ENCODE results near the gene SMAP1. TPM values are rescaled to one million over a fixed set of nuclear protein-coding genes. Genes with fewer than 3 reads are reported as not detected.

SMAP1 gene
- total RNA-seq, 2 experiments from 2014 or later, result 24.8 to 31.5 TPM

- no peak for DNase-seq
- no peaks in the 10 kb centered on the region for H3K27me3 Mint-ChIP-seq
These were observed 175.7 kb downstream of the SMAP1 start for GRCh38 chr6:70843328-70843918.

GRCh38 chr6:70844301-70844700, 176.6 kb downstream of the SMAP1 start:
- Mint-ChIP-seq H3K9me3 (ENCODE audit: low read depth) (no peaks in the 10 kb centered on the region), H3K27ac (no peak overlapping the region), H3K4me1 (peaks cover 7% of the 10 kb centered on the region), H3K36me3 (ENCODE audit: low read depth) (no peaks in the 10 kb centered on the region), H3K27me3 (no peaks in the 10 kb centered on the region), H3K4me3 (no peak overlapping the region)
- POLR2A ChIA-PET, result no interaction called here
- intact Hi-C loops (cut with DNase I, micrococcal nuclease), result no loop called here
- no peak for ATAC-seq
- CTCF ChIA-PET, result interaction anchor here (1.1 to 1.4 kb wide), 3 partner anchors 120 to 297 kb away, joined by 3 read pairs; no protein-coding TSS in a partner anchor
- no peak for DNase-seq

More at GRCh38 chr6:70843328-70843918, 175.7 kb downstream of the SMAP1 start:
- no peaks in the 10 kb centered on the region for H3K9me3 Mint-ChIP-seq (ENCODE audit: low read depth)
- peaks cover 10% of the 10 kb centered on the region for H3K4me1 Mint-ChIP-seq
- no peak for ATAC-seq
- ChIA-PET CTCF (interaction anchor here (1.1 to 3.8 kb wide), 4 partner anchors 41 to 297 kb away, joined by 3 to 13 read pairs (median 3); no protein-coding TSS in a partner anchor), POLR2A (no interaction called here)
- no peak overlapping the region for H3K27ac Mint-ChIP-seq
- H3K36me3 Mint-ChIP-seq (ENCODE audit: low read depth), result no peaks in the 10 kb centered on the region
- H3K4me3 Mint-ChIP-seq, result no peak overlapping the region
- intact Hi-C loops (cut with DNase I, micrococcal nuclease), result no loop called here

GRCh38 chr6:70846207-70846835, 178.6 kb downstream of the SMAP1 start:
- POLR2A ChIA-PET, result no interaction called here
- Mint-ChIP-seq H3K27me3 (no peaks in the 10 kb centered on the region), H3K36me3 (ENCODE audit: low read depth) (no peaks in the 10 kb centered on the region), H3K4me1 (peaks cover 4% of the 10 kb centered on the region), H3K27ac (no peak overlapping the region), H3K9me3 (ENCODE audit: low read depth) (no peaks in the 10 kb centered on the region), H3K4me3 (no peak overlapping the region)
- DNase-seq, result no peak
- intact Hi-C loops (cut with DNase I, micrococcal nuclease), result no loop called here
- no peak for ATAC-seq
- CTCF ChIA-PET, result no interaction called here

GRCh38 chr6:70847106-70848084, 179.7 kb downstream of the SMAP1 start:
- intact Hi-C loops (cut with DNase I, micrococcal nuclease), result no loop called here
- POLR2A ChIA-PET, result no interaction called here
- Mint-ChIP-seq H3K9me3 (ENCODE audit: low read depth) (no peaks in the 10 kb centered on the region), H3K27ac (no peak overlapping the region), H3K36me3 (ENCODE audit: low read depth) (no peaks in the 10 kb centered on the region), H3K27me3 (no peaks in the 10 kb centered on the region), H3K4me3 (no peak overlapping the region), H3K4me1 (peaks cover 4% of the 10 kb centered on the region)
- ATAC-seq (no peak), DNase-seq (no peak)
- CTCF ChIA-PET, result no interaction called here

- Mint-ChIP-seq H3K27ac (no peak overlapping the region), H3K9me3 (ENCODE audit: low read depth) (no peaks in the 10 kb centered on the region), H3K27me3 (no peaks in the 10 kb centered on the region), H3K4me3 (no peak overlapping the region), H3K36me3 (ENCODE audit: low read depth) (peaks cover 1% of the 10 kb centered on the region), H3K4me1 (peaks cover 4% of the 10 kb centered on the region)
- no peak for DNase-seq
- no peak for ATAC-seq
- intact Hi-C loops (cut with DNase I, micrococcal nuclease), result no loop called here
- ChIA-PET POLR2A (no interaction called here), CTCF (no interaction called here)
These were observed 181.8 kb downstream of the SMAP1 start for GRCh38 chr6:70849348-70850069.

- ATAC-seq (no peak), DNase-seq (no peak)
- Mint-ChIP-seq H3K4me1 (peaks cover under 1% of the 10 kb centered on the region), H3K27ac (no peak overlapping the region), H3K27me3 (no peaks in the 10 kb centered on the region), H3K4me3 (no peak overlapping the region), H3K36me3 (ENCODE audit: low read depth) (peaks cover 3% of the 10 kb centered on the region), H3K9me3 (ENCODE audit: low read depth) (no peaks in the 10 kb centered on the region)
- ChIA-PET POLR2A (no interaction called here), CTCF (no interaction called here)
- intact Hi-C loops (cut with DNase I, micrococcal nuclease), result no loop called here
These were observed 185.1 kb downstream of the SMAP1 start for GRCh38 chr6:70852667-70853246.

- intact Hi-C loops (cut with DNase I, micrococcal nuclease), result no loop called here
- H3K27ac Mint-ChIP-seq, result no peak overlapping the region
- ChIA-PET CTCF (interaction anchor here (0.7 to 1.2 kb wide), 4 partner anchors 27 to 171 kb away, joined by 3 to 5 read pairs (median 4); no protein-coding TSS in a partner anchor), POLR2A (no interaction called here)
- H3K27me3 Mint-ChIP-seq, result no peaks in the 10 kb centered on the region
- no peak overlapping the region for H3K4me3 Mint-ChIP-seq
- ATAC-seq, result no peak
- no peaks in the 10 kb centered on the region for H3K4me1 Mint-ChIP-seq
- no peak for DNase-seq
- H3K9me3 Mint-ChIP-seq (ENCODE audit: low read depth), result no peaks in the 10 kb centered on the region
- H3K36me3 Mint-ChIP-seq (ENCODE audit: low read depth), result peaks cover 6% of the 10 kb centered on the region
These were observed 189.8 kb downstream of the SMAP1 start for GRCh38 chr6:70857387-70858077.

GRCh38 chr6:70860045-70860444, 192.4 kb downstream of the SMAP1 start:
- ChIA-PET POLR2A (no interaction called here), CTCF (interaction anchor here (0.7 to 1.5 kb wide), 2 partner anchors 24 to 198 kb away, joined by 3 to 5 read pairs; no protein-coding TSS in a partner anchor)
- ATAC-seq, result no peak
- no peaks in the 10 kb centered on the region for H3K4me1 Mint-ChIP-seq
- peaks cover 5% of the 10 kb centered on the region for H3K36me3 Mint-ChIP-seq (ENCODE audit: low read depth)
- H3K27ac Mint-ChIP-seq, result no peak overlapping the region
- DNase-seq, result no peak
- no peaks in the 10 kb centered on the region for H3K9me3 Mint-ChIP-seq (ENCODE audit: low read depth)
- no peak overlapping the region for H3K4me3 Mint-ChIP-seq
- intact Hi-C loops (cut with DNase I, micrococcal nuclease), result no loop called here
- H3K27me3 Mint-ChIP-seq, result no peaks in the 10 kb centered on the region

GRCh38 chr6:70860920-70861319, 193.2 kb downstream of the SMAP1 start:
- no peaks in the 10 kb centered on the region for H3K27me3 Mint-ChIP-seq
- H3K9me3 Mint-ChIP-seq (ENCODE audit: low read depth), result no peaks in the 10 kb centered on the region
- POLR2A ChIA-PET, result no interaction called here
- no peak overlapping the region for H3K4me3 Mint-ChIP-seq
- DNase-seq (no peak), ATAC-seq (no peak)
- CTCF ChIA-PET, result interaction anchor here (0.7 to 1.5 kb wide), 2 partner anchors 24 to 197 kb away, joined by 3 to 5 read pairs; no protein-coding TSS in a partner anchor
- no peak overlapping the region for H3K27ac Mint-ChIP-seq
- peaks cover 5% of the 10 kb centered on the region for H3K36me3 Mint-ChIP-seq (ENCODE audit: low read depth)
- no peaks in the 10 kb centered on the region for H3K4me1 Mint-ChIP-seq
- intact Hi-C loops (cut with DNase I, micrococcal nuclease), result no loop called here

- no peaks in the 10 kb centered on the region for H3K9me3 Mint-ChIP-seq (ENCODE audit: low read depth)
- ATAC-seq (no peak), DNase-seq (no peak)
- no peak overlapping the region for H3K4me3 Mint-ChIP-seq
- H3K4me1 Mint-ChIP-seq, result no peaks in the 10 kb centered on the region
- CTCF ChIA-PET, result interaction anchor here (0.7 to 1.3 kb wide), 2 partner anchors 234 to 342 kb away, joined by 3 to 4 read pairs; no protein-coding TSS in a partner anchor
- H3K27me3 Mint-ChIP-seq, result no peaks in the 10 kb centered on the region
- H3K27ac Mint-ChIP-seq, result no peak overlapping the region
- intact Hi-C loops (cut with DNase I, micrococcal nuclease), result no loop called here
- POLR2A ChIA-PET, result interaction anchor here (0.6 kb wide), 1 partner anchor 418 kb away, joined by 4 read pairs; no protein-coding TSS in a partner anchor
- peaks cover 3% of the 10 kb centered on the region for H3K36me3 Mint-ChIP-seq (ENCODE audit: low read depth)
These were observed 195.7 kb downstream of the SMAP1 start for GRCh38 chr6:70863343-70863742.

Data from activated CD4-positive, alpha-beta T cell treated with anti-CD3 and anti-CD28 coated beads for 36 hours (primary cell).